ENCODE measurements around the gene CAPZB. TPM values are rescaled to one million over a fixed set of nuclear protein-coding genes. Genes with fewer than 3 reads are reported as not detected.
"Not testable (repeated sequence)": the region's sequence is repeated elsewhere in the genome, so short reads cannot be mapped to it uniquely, and the experiment has no call there.

Gene CAPZB
- total and polyA plus RNA-seq, 2 of the 4 experiments (the other 2 are of a cell fraction): 216 to 304 TPM

- H4K8ac ChIP-seq (ENCODE audit: low read depth in 2 of 2, low read length in 2 of 2); H3K4me3 ChIP-seq (ENCODE audit: insufficient read depth, low read depth, low read length); DNase-seq; H3K79me1 ChIP-seq (ENCODE audit: low read depth in 1 of 2, low read length in 2 of 2); H4K20me1 ChIP-seq (ENCODE audit: insufficient read depth, low read length); H3K27me3 ChIP-seq (ENCODE audit: control insufficient read depth, insufficient read depth, low read length); H3K36me3 ChIP-seq (ENCODE audit: control insufficient read depth, insufficient read depth, low read length); H3K9me3 ChIP-seq (ENCODE audit: control insufficient read depth, insufficient read depth, low read length); ATAC-seq (ENCODE audit: low read depth); H3K18ac ChIP-seq (ENCODE audit: low read depth, low read length); in situ Hi-C loops (cut with MboI; ENCODE audit: low sequenced_read_pairs); H3K23ac ChIP-seq (ENCODE audit: low read depth, low read length); H3K9ac ChIP-seq (ENCODE audit: low read depth, low read length); H3K4me2 ChIP-seq (ENCODE audit: low read depth, low read length); H2BK120ac ChIP-seq (ENCODE audit: low read depth, low read length); H3K9me1 ChIP-seq (ENCODE audit: insufficient read depth, low read length); H2AFZ ChIP-seq (replicated peaks; ENCODE audit: low read length, poor library complexity); H4K5ac ChIP-seq (ENCODE audit: low read depth, low read length); H2AK9ac ChIP-seq (replicated peaks; ENCODE audit: low read depth, low read length, poor library complexity); CTCF ChIA-PET; H2BK5ac ChIP-seq (ENCODE audit: low read depth, low read length, poor library complexity, severe bottlenecking); H3K27ac ChIP-seq (ENCODE audit: insufficient read depth, low read length); H4K91ac ChIP-seq (ENCODE audit: insufficient read depth, low read depth, low read length); POLR2A ChIA-PET (ENCODE audit: unreplicated experiment); H3K4ac ChIP-seq (ENCODE audit: low read depth, low read length); dilution Hi-C loops (cut with HindIII; ENCODE audit: low sequenced_read_pairs, unreplicated experiment); BruUV-seq (replicated peaks); H3K56ac ChIP-seq (ENCODE audit: extremely low read depth, insufficient read depth, low read length); H2BK15ac ChIP-seq (ENCODE audit: low read depth, low read length); H2BK20ac ChIP-seq (ENCODE audit: low read depth, low read length): not testable (repeated sequence)
- H3K4me1 ChIP-seq (ENCODE audit: control insufficient read depth, insufficient read depth, low read length): peaks cover 13% of the 10 kb centered on the region
- 0 out of 2 replicates have a peak overlapping the region, but pooled peaks have one; percentile 50 for H2AK5ac ChIP-seq (ENCODE audit: low read depth, low read length)
- intact Hi-C loops (cut with micrococcal nuclease): loop anchor here (5.0 kb wide), 1 partner anchor 48 kb away; no protein-coding TSS in a partner anchor
- 0 out of 2 replicates have a peak overlapping the region, but pooled peaks have one; percentile 5 for H3K14ac ChIP-seq (replicated peaks; ENCODE audit: low read depth, low read length)
- WGBS, 2 experiments (ENCODE audit: extremely low coverage in 2 of 2, insufficient read length in 1 of 2): 92% methylated on average over 6 of the region's 8 CpGs; no CpG with 5 or more reads in 1 of the 2 experiments
Observed at GRCh38 chr1:19509647-19510046, 24.3 kb upstream of the CAPZB start.
